Mesenchymal stem cell (in vitro differentiated cells and primary cell): ENCODE measurements around the gene ELMO1.

Source experiments
- DNase-seq: peaks from one replicate; pipeline ENCODE4 v3.0.0-alpha.2; 2013
- H2AFZ ChIP-seq: one replicate; pipeline ENCODE4 v1.6.1; 2013; ENCODE audit warnings: low read depth, mild to moderate bottlenecking, control low read depth, inconsistent platforms, low read length, moderate library complexity
- H2AK5ac ChIP-seq: 2 replicates; pipeline ENCODE4 v1.6.1; 2013; ENCODE audit warnings: low read length, moderate library complexity, mild to moderate bottlenecking, inconsistent platforms; ENCODE audit not compliant: severe bottlenecking
- H2BK120ac ChIP-seq: one replicate; pipeline ENCODE4 v1.6.1; 2013; ENCODE audit warnings: low read depth, mild to moderate bottlenecking, inconsistent platforms, low read length, moderate library complexity
- H2BK12ac ChIP-seq, 2 experiments: one replicate each; pipeline ENCODE4 v1.6.1; 2013; ENCODE audit warnings: inconsistent platforms in 2 of 2, low read length in 2 of 2, mild to moderate bottlenecking in 2 of 2, moderate library complexity in 2 of 2, control low read depth in 1 of 2
- H2BK15ac ChIP-seq: one replicate; pipeline ENCODE4 v1.6.1; 2013; ENCODE audit warnings: mild to moderate bottlenecking, low read depth, inconsistent platforms; ENCODE audit not compliant: poor library complexity, severe bottlenecking
- H2BK5ac ChIP-seq: 2 replicates; pipeline ENCODE4 v1.6.1; 2013; ENCODE audit warnings: low read depth, mild to moderate bottlenecking, low read length, control low read depth, inconsistent platforms; ENCODE audit not compliant: poor library complexity, severe bottlenecking
- H3K14ac ChIP-seq, 2 experiments: one replicate each; pipeline ENCODE4 v1.6.1; 2013; ENCODE audit warnings: inconsistent platforms in 2 of 2, low read length in 2 of 2, control low read depth in 1 of 2, mild to moderate bottlenecking in 1 of 2, moderate library complexity in 1 of 2
- H3K18ac ChIP-seq, 2 experiments: one replicate each; pipeline ENCODE4 v1.6.1; 2013; ENCODE audit warnings: inconsistent platforms in 2 of 2, low read length in 2 of 2, control low read depth in 1 of 2, low read depth in 1 of 2, mild to moderate bottlenecking in 1 of 2
- H3K23ac ChIP-seq, 2 experiments: one replicate each; pipeline ENCODE4 v1.6.1; 2013; ENCODE audit warnings: inconsistent platforms in 2 of 2, low read length in 2 of 2, mild to moderate bottlenecking in 2 of 2, moderate library complexity in 2 of 2, control low read depth in 1 of 2
- H3K27ac ChIP-seq: 2 replicates; pipeline ENCODE4 v1.5.1; 2013; ENCODE audit warnings: mild to moderate bottlenecking, moderate library complexity, low read length, control low read depth, inconsistent platforms; ENCODE audit not compliant: poor library complexity, severe bottlenecking
- H3K27me3 ChIP-seq, 2 experiments: 2 replicates each; pipeline versions ENCODE4 v1.6.1 to v1.7.0; 2013; ENCODE audit warnings: low read length in 2 of 2, mild to moderate bottlenecking in 2 of 2, moderate library complexity in 2 of 2, control low read depth in 1 of 2, inconsistent platforms in 1 of 2; ENCODE audit not compliant: control insufficient read depth in 1 of 2, insufficient read depth in 1 of 2
- H3K36me3 ChIP-seq, 2 experiments: 2 replicates each; pipeline versions ENCODE4 v1.6.1 to v1.7.0; 2013; ENCODE audit warnings: low read length in 2 of 2, control low read depth in 1 of 2, inconsistent platforms in 1 of 2, low read depth in 1 of 2, mild to moderate bottlenecking in 1 of 2; ENCODE audit not compliant: insufficient read depth in 2 of 2, control insufficient read depth in 1 of 2
- H3K4ac ChIP-seq, 2 experiments: one replicate each; pipeline ENCODE4 v1.6.1; 2013; ENCODE audit warnings: inconsistent platforms in 2 of 2, low read length in 2 of 2, mild to moderate bottlenecking in 2 of 2, moderate library complexity in 2 of 2, control low read depth in 1 of 2, low read depth in 1 of 2
- H3K4me1 ChIP-seq: 2 replicates; pipeline ENCODE4 v1.6.1; 2013; ENCODE audit warnings: low read depth, low read length, control low read depth; ENCODE audit not compliant: control insufficient read depth, insufficient read depth
- H3K4me2 ChIP-seq: 2 replicates; pipeline ENCODE4 v1.6.1; 2013; ENCODE audit warnings: low read length, mild to moderate bottlenecking, inconsistent platforms; ENCODE audit not compliant: poor library complexity, severe bottlenecking
- H3K4me3 ChIP-seq, 2 experiments: 2 replicates each; pipeline versions ENCODE4 v1.5.1 to v1.7.0; 2013; ENCODE audit warnings: low read length in 2 of 2, mild to moderate bottlenecking in 2 of 2, control low read depth in 1 of 2, low read depth in 1 of 2; ENCODE audit not compliant: insufficient read depth in 1 of 2
- H3K79me1 ChIP-seq: replicated peaks from 2 replicates; pipeline ENCODE4 v1.6.1; 2013; ENCODE audit warnings: mild to moderate bottlenecking, control low read depth, low read length, inconsistent platforms; ENCODE audit not compliant: poor library complexity, severe bottlenecking
- H3K9ac ChIP-seq: 2 replicates; pipeline ENCODE4 v1.7.0; 2013; ENCODE audit warnings: mild to moderate bottlenecking, low read length, moderate library complexity
- H3K9me3 ChIP-seq: 2 replicates; pipeline ENCODE4 v1.7.0; 2013; ENCODE audit warnings: mild to moderate bottlenecking, low read length; ENCODE audit not compliant: control insufficient read depth
- H4K8ac ChIP-seq: one replicate; pipeline ENCODE4 v1.6.1; 2013; ENCODE audit warnings: inconsistent platforms, mild to moderate bottlenecking, low read length, moderate library complexity
- H4K91ac ChIP-seq: one replicate; pipeline ENCODE4 v1.6.1; 2013; ENCODE audit warnings: mild to moderate bottlenecking, low read length, inconsistent platforms
- WGBS: methylation state at CpG from one replicate; pipeline ENCODE4 v1.1.7; 2013; ENCODE audit warnings: mixed read lengths; 5-methylcytosine and 5-hydroxymethylcytosine counted together

Gene ELMO1

DNA sequence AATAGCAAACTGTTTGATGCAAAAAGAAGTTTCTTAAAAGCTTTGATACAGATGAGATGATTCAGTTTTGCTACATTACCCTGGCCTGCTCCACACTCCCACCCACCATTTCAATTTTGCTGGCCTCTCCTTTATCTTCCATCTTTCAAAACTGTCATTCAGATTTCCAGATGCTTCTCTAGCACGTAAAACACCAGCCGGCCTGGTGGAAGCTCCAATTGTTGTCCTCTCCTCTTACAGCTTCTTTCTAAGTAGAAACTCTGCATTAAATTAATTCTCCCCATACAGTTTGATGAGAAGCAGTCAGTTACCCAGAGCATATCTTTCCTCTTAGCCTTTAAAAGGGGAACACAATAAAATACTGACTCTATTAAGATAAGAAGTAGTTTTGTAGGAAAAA, 34.3 kb upstream of the ELMO1 start:
- no peak overlapping the region for H2BK120ac ChIP-seq
- H3K4me3 ChIP-seq, result no peak overlapping the region
- H3K4me1 ChIP-seq, result no peaks in the 10 kb centered on the region
- no peak for DNase-seq
- H2BK15ac ChIP-seq, result no peak overlapping the region
- peaks cover 2% of the 10 kb centered on the region for H3K9me3 ChIP-seq
- 95% methylated on average over 2 of the region's 2 CpGs for WGBS
- H4K8ac ChIP-seq, result no peak overlapping the region
- H3K14ac ChIP-seq, result no peak overlapping the region
- H3K27ac ChIP-seq, result no peak overlapping the region
- no peak overlapping the region for H2AK5ac ChIP-seq
- H3K27me3 ChIP-seq, result no peaks in the 10 kb centered on the region
- H3K23ac ChIP-seq, result no peak overlapping the region
- no peak overlapping the region for H2AFZ ChIP-seq
- H3K18ac ChIP-seq, result no peak overlapping the region
- no peak overlapping the region for H3K9ac ChIP-seq
- H3K4me2 ChIP-seq, result no peak overlapping the region
- no peak overlapping the region for H4K91ac ChIP-seq
- H2BK5ac ChIP-seq, result no peak overlapping the region
- no peak overlapping the region for H3K4ac ChIP-seq
- no peaks in the 10 kb centered on the region for H3K36me3 ChIP-seq
- H2BK12ac ChIP-seq, result no peak overlapping the region
- no peaks in the 10 kb centered on the region for H3K79me1 ChIP-seq

DNA sequence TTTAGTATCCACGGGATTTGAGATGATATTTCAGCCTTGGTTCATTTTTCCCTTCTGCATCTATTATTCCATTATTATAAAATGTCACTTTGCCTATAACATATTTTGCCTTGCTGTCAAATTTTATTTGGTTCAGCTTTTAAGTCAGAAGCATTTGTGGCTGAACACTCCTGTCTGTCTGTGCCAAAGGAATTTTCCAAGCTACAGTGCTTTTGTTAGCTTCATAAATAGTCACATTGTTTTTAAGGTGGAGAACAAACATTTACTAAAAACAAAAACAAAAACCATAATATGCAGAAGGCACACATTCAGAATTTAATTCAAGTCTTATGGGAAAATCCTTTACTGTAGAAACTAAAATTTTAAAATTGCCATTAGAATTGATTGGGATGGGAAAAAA, 33.8 kb upstream of the ELMO1 start:
- Histone ChIP-seq H3K27me3 (no peaks in the 10 kb centered on the region), H3K18ac (no peak overlapping the region), H2AFZ (no peak overlapping the region), H3K23ac (no peak overlapping the region), H2BK120ac (no peak overlapping the region), H3K36me3 (no peaks in the 10 kb centered on the region), H4K91ac (no peak overlapping the region), H3K4me1 (no peaks in the 10 kb centered on the region), H3K27ac (no peak overlapping the region), H4K8ac (no peak overlapping the region), H2BK12ac (no peak overlapping the region), H2BK5ac (no peak overlapping the region), H3K79me1 (no peaks in the 10 kb centered on the region), H2BK15ac (no peak overlapping the region), H3K9ac (no peak overlapping the region), H3K4me3 (no peak overlapping the region), H3K14ac (no peak overlapping the region), H2AK5ac (no peak overlapping the region), H3K4ac (no peak overlapping the region), H3K4me2 (no peak overlapping the region), H3K9me3 (no peaks in the 10 kb centered on the region)
- DNase-seq, result no peak
- WGBS, result no CpG with 5 or more reads among the region's 1 CpG

- no peaks in the 10 kb centered on the region for H3K9me3 ChIP-seq
- H3K4me3 ChIP-seq, result no peak overlapping the region
- H2BK120ac ChIP-seq, result no peak overlapping the region
These were observed 33.1 kb upstream of the ELMO1 start for GRCh38 chr7:37481722-37482288.

GRCh38 chr7:37481154-37481553, 32.5 kb upstream of the ELMO1 start:
- no peak overlapping the region for H4K91ac ChIP-seq
- H2BK12ac ChIP-seq, result no peak overlapping the region
- no peak overlapping the region for H2BK15ac ChIP-seq
- no peak overlapping the region for H2BK5ac ChIP-seq
- no peak for DNase-seq
- no peaks in the 10 kb centered on the region for H3K9me3 ChIP-seq
- H2AK5ac ChIP-seq, result no peak overlapping the region
- no peak overlapping the region for H3K27ac ChIP-seq
- H2AFZ ChIP-seq, result no peak overlapping the region
- no peak overlapping the region for H3K4me3 ChIP-seq
- no peak overlapping the region for H3K4ac ChIP-seq
- H3K4me1 ChIP-seq, result no peaks in the 10 kb centered on the region
- H4K8ac ChIP-seq, result no peak overlapping the region
- no peaks in the 10 kb centered on the region for H3K36me3 ChIP-seq
- no peaks in the 10 kb centered on the region for H3K79me1 ChIP-seq
- H3K14ac ChIP-seq, result no peak overlapping the region
- H2BK120ac ChIP-seq, result no peak overlapping the region
- H3K9ac ChIP-seq, result no peak overlapping the region
- H3K18ac ChIP-seq, result no peak overlapping the region
- no peaks in the 10 kb centered on the region for H3K27me3 ChIP-seq
- WGBS, result 84% methylated on average over 5 of the region's 5 CpGs
- H3K23ac ChIP-seq, result no peak overlapping the region
- H3K4me2 ChIP-seq, result no peak overlapping the region

More at GRCh38 chr7:37481722-37482288, 33.1 kb upstream of the ELMO1 start:
- H2BK12ac ChIP-seq, result no peak overlapping the region
- no peak overlapping the region for H3K14ac ChIP-seq
- no peak overlapping the region for H3K23ac ChIP-seq
- WGBS, result 90% methylated on average over 4 of the region's 5 CpGs
- no peak overlapping the region for H3K18ac ChIP-seq
- no peak overlapping the region for H2AK5ac ChIP-seq
- H3K4ac ChIP-seq, result no peak overlapping the region
- H3K9ac ChIP-seq, result no peak overlapping the region
- no peak overlapping the region for H3K27ac ChIP-seq
- no peak for DNase-seq
- H2BK15ac ChIP-seq, result no peak overlapping the region
- H2BK5ac ChIP-seq, result no peak overlapping the region
- no peak overlapping the region for H2AFZ ChIP-seq
- H4K91ac ChIP-seq, result no peak overlapping the region
- H4K8ac ChIP-seq, result no peak overlapping the region
- no peaks in the 10 kb centered on the region for H3K36me3 ChIP-seq
- no peaks in the 10 kb centered on the region for H3K27me3 ChIP-seq
- no peak overlapping the region for H3K4me2 ChIP-seq
- H3K79me1 ChIP-seq, result no peaks in the 10 kb centered on the region
- no peaks in the 10 kb centered on the region for H3K4me1 ChIP-seq
